DMS79 (cell line): ENCODE measurements around the gene ARHGAP24.

Experiments
- DNase-seq: peaks from one replicate; lab custom pipeline; 2025; lab: John Stamatoyannopoulos, UW

ARHGAP24 gene

GRCh38 chr4:85697854-85698253 lies 222.9 kb downstream of the ARHGAP24 start:
- DNase-seq = no peak

GRCh38 chr4:85700362-85700761 lies 225.4 kb downstream of the ARHGAP24 start:
- no peak for DNase-seq

GRCh38 chr4:85701861-85702321 lies 226.9 kb downstream of the ARHGAP24 start:
- no peak for DNase-seq

- no peak for DNase-seq
Observed at GRCh38 chr4:85703096-85703495, 228.1 kb downstream of the ARHGAP24 start.

- no peak for DNase-seq
Observed at GRCh38 chr4:85707611-85708010, 232.7 kb downstream of the ARHGAP24 start.

GRCh38 chr4:85708468-85708867 lies 233.5 kb downstream of the ARHGAP24 start:
- DNase-seq = no peak

- DNase-seq = no peak
Observed at GRCh38 chr4:85713005-85713404, 238.1 kb downstream of the ARHGAP24 start.

GRCh38 chr4:85715991-85716737 lies 241.2 kb downstream of the ARHGAP24 start:
- no peak for DNase-seq

GRCh38 chr4:85717351-85717750 lies 242.4 kb downstream of the ARHGAP24 start:
- DNase-seq = no peak

- no peak for DNase-seq
Observed at GRCh38 chr4:85717847-85718246, 242.9 kb downstream of the ARHGAP24 start.

GRCh38 chr4:85720735-85721134 lies 245.8 kb downstream of the ARHGAP24 start:
- DNase-seq = no peak

- DNase-seq = no peak
Observed at GRCh38 chr4:85722401-85722800, 247.5 kb downstream of the ARHGAP24 start.

- DNase-seq = no peak
Observed at GRCh38 chr4:85722807-85723206, 247.9 kb downstream of the ARHGAP24 start.

- DNase-seq = no peak
Observed at GRCh38 chr4:85724791-85725563, 250.0 kb downstream of the ARHGAP24 start.

GRCh38 chr4:85725721-85726170 lies 250.8 kb downstream of the ARHGAP24 start:
- DNase-seq = no peak

- DNase-seq = no peak
Observed at GRCh38 chr4:85726555-85726954, 251.6 kb downstream of the ARHGAP24 start.

- no peak for DNase-seq
Observed at GRCh38 chr4:85728464-85728863, 253.5 kb downstream of the ARHGAP24 start.

GRCh38 chr4:85732124-85732523 lies 257.2 kb downstream of the ARHGAP24 start:
- no peak for DNase-seq

- DNase-seq = no peak
Observed at GRCh38 chr4:85733798-85734197, 258.8 kb downstream of the ARHGAP24 start.

GRCh38 chr4:85734424-85734831 lies 259.5 kb downstream of the ARHGAP24 start:
- DNase-seq = no peak

- DNase-seq = no peak
Observed at GRCh38 chr4:85736571-85736970, 261.6 kb downstream of the ARHGAP24 start.

GRCh38 chr4:85737254-85737653 lies 262.3 kb downstream of the ARHGAP24 start:
- DNase-seq = no peak

- no peak for DNase-seq
Observed at GRCh38 chr4:85738721-85739120, 263.8 kb downstream of the ARHGAP24 start.
